OCI-LY1 (cell line): Measurements from ENCODE around the gene PABPN1L.

ENCODE experiments used
- CTCF ChIP-seq: fragments of 200-600 bp; sonication (generic), shearing (Covaris generic); IDR thresholded peaks from 2 replicates; pipeline ENCODE4 v1.5.1; 2017; ENCODE audit warnings: mild to moderate bottlenecking, antibody characterized with exemption, low read length, moderate library complexity, mixed read lengths
- EZH2 ChIP-seq: fragments of 200-600 bp; sonication (generic), shearing (Covaris generic); IDR thresholded peaks from 2 replicates; pipeline ENCODE4 v1.8.0; 2017; ENCODE audit warnings: borderline replicate concordance, mixed run types, mild to moderate bottlenecking, antibody characterized with exemption, low read length, moderate library complexity, mixed read lengths

DNA sequence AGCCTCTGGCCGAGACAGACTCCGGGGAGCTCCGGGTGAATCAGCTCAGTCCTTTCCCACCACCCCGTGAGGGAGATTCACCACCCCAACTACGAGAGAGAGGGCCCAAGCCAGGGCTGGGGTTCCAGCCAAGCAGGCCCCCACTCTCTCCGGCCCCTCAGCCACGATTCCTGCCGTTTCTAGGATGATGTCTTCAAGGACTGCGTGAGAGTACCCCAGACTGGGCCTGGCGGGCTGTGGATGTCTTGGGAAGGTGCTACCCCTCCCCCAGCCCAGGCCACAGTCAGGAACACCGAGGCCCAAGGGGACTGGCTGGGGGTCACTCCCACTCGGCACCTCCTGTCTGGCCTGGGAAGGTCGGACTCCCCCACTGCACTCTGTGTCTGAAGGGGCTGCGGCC lies 21.6 kb upstream of the PABPN1L start:
- TF ChIP-seq CTCF (no peak), EZH2 (no peak)
